Putamen (tissue), 1 donor: ENCODE results near the gene CREB1.
A peak's percentile ranks its signal among the peaks of the same experiment; 100 is the strongest.

ENCODE experiments used
- DNase-seq: peaks from one replicate; pipeline ENCODE4 v3.0.0-alpha.2; 2016; ENCODE audit warnings: low spot score

The CREB1 gene

GRCh38 chr2:207504513-207505170 lies 25.1 kb upstream of the CREB1 start:
- DNase-seq = no peak

DNA sequence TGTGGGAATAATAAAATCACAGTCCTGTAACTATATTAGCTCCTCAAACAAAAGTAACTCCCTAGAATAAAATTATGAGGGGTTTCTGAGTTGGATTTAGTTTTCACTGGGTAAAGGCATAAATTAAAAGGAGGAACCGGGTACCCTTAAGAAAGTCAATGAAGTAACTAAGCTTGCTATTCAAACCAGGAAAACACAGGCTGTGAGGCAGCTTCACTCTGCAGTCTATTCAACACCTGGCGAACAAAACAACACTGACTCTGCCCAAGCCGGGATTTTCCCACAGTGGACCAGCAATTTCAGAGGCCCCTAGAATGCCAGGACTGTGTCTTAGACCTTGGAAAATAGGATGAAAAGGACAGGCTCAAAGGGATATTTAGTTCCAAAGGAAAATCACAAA lies 24.6 kb upstream of the CREB1 start:
- DNase-seq = no peak

DNA sequence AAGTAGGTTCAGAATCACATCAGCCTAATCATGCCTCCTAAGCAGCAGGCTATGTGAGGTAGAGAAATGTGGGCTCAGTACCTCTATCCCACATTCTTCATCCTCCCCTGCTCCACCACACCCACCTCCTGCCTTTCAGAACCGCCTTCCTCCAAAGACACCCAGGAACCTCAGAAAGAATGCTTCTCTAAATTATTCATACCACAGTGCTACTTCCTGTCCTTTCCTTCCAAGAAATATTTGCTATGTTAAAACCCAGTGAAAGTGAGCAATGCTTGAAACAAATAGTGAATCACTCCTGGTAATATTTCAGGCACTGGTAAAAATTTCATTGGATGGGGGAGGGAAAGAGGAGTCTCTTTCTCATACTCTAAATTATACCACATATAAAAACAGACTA lies 24.0 kb upstream of the CREB1 start:
- peak; percentile 53 for DNase-seq

GRCh38 chr2:207506426-207506825 lies 23.3 kb upstream of the CREB1 start:
- no peak for DNase-seq

GRCh38 chr2:207510148-207510547 lies 19.6 kb upstream of the CREB1 start:
- no peak for DNase-seq

- no peak for DNase-seq
Observed at GRCh38 chr2:207511851-207512250, 17.9 kb upstream of the CREB1 start.

- no peak for DNase-seq
Observed at GRCh38 chr2:207512356-207512755, 17.4 kb upstream of the CREB1 start.

DNA sequence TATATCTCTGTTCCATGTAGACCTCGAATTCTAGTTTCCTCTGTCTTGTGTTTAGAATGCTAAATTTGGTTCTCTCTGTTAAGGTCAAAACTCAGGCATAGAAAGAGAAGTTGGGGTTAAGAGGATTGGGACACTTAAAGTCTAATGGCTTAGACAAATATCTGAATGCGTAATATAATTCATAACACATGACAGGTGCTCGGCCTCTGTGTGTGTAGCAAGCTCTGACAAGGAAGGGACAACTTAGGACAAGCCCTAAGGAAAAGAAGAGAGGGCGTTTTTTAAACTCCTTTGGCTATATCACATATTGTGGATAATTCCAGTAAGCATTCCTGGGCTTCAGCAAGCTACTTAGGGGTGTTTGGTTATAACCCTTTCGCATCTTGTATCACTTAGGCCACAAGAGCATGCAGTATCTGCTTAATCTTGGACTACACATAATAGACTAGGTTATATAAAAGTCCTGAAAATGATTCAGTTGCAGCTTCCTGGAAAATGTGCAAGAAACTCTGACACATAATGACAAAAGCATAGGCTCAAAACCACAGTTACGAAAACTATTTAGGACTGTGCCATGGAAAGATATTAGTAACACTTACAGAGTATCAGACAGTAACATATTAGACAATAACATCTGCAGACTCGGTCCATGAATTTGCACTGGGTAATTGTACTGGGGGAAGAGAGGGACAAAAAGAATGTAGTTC lies 16.1 kb upstream of the CREB1 start:
- no peak for DNase-seq

GRCh38 chr2:207514451-207514850 lies 15.3 kb upstream of the CREB1 start:
- DNase-seq = no peak

GRCh38 chr2:207515671-207516070 lies 14.1 kb upstream of the CREB1 start:
- no peak for DNase-seq

DNA sequence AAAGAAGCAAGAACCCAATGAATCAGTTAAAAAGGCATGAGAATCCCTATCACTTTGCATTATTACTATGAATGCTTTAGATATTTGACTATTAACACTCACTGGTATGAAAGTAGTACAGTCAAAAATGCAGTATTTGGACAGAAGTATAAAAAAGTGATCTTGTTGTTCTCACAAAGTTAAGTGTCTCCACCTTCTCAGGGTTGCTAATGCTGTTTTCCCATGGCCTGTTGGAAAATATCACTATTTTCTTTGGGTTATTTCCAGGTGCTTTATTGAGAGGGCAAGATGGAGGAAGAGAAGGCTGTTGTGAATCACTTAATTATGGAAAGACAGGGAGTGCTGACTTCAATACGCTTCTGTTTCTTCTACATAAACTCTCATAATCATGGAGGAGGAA lies 13.6 kb upstream of the CREB1 start:
- no peak for DNase-seq

GRCh38 chr2:207523005-207523404 lies 6.8 kb upstream of the CREB1 start:
- no peak for DNase-seq

DNA sequence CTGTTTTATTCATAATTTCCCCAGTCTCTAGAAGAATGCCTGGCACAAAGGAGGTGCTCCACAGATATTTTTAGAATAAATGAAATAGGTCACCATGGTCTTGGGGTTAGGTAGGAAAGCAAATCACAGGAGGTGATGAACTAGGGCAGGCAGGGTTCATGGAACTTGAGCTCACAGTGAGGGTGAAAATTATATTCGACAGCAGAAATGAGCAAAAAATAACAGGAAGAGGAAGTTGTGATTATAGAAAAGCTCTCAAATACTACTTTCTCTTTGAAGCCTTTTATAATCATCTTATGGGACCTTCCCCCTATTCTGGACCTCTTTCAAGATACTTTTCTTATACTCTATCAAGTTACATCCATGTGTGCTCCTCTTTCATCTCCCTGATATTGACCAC lies 4.5 kb upstream of the CREB1 start:
- DNase-seq = no peak

DNA sequence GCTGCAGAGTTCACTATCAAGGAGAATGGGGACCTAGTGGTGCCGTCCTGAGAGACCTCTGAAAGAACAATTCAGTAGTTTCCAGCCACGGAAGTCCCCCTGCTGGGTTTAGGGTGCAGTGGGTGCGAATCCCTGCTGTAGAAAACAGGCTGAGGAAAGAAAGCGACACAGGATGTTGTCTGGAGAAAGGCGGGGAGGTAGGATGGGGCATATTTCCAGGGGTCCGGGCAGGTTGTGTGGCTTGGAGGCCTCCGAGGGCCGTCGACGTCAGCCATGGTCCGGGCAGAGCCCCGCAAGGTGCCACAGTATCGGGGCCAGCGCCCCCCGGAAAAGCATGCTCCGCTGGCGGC lies 807 bp upstream of the CREB1 start:
- DNase-seq = peak; percentile 7

- DNase-seq = peak; percentile 51
Observed at GRCh38 chr2:207530160-207531031, 634 bp downstream of the CREB1 start.

- peak; percentile 11 for DNase-seq
Observed at GRCh38 chr2:207531032-207531952, 1.5 kb downstream of the CREB1 start.

- no peak for DNase-seq
Observed at GRCh38 chr2:207532676-207533075, 2.9 kb downstream of the CREB1 start.

- no peak for DNase-seq
Observed at GRCh38 chr2:207533461-207534008, 3.8 kb downstream of the CREB1 start.

- no peak for DNase-seq
Observed at GRCh38 chr2:207534417-207534816, 4.7 kb downstream of the CREB1 start.

DNA sequence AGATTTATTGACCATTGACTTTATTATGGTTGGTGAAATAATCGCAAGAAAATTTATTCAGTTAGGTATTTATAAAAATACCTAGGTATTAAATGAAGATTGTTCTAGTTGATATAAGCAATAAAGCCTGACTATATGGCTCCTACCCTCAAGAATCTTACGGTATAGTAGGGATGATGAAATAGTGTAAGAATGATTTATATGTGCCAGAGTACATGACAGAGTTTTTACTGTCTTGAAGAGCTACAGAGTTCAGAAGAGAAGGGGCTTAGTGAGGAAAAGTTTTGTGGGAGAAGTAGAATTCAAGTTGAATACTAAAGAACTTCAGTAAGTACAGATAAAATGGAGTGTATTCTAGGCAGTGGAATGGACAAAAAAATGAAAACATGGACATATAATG lies 9.7 kb downstream of the CREB1 start:
- DNase-seq = no peak

DNA sequence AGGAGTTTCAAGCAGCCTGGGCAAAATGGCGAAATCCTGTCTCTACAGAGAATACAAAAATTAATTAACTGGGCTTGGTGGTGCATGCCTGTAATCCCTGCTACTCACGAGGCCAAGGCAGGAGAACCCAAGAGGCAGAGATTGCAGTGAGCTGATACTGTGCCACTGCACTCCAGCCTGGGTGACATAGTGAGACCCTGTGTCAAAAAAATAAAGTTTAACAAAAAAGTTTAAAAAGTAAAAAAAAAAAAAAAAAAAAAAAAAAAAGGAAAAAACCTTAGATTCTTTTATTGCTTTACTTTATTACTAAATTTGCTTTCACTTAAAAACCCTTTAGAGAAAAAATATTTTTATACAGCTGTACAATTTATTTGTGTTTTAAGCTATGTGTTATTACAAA lies 10.7 kb downstream of the CREB1 start:
- no peak for DNase-seq

DNA sequence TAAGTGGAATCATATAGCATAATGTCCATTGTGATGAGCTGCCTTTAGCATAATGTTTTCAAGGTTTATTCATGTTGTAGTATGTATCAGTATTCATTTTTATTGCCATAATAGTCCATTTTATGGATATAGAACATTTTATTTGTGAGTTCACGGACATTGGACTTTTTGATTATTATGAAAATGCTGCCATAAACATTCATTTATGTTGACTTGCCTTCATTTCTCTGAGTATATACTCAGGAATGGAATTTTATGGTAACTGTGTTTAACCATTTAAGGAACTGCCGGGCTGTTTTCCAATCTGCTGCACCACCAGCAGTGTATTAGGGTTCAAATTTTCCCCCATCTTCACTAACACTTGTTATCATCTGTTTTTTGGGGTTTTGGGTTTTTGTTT lies 12.2 kb downstream of the CREB1 start:
- DNase-seq = no peak
